ENCODE results near the gene CLPSL1. TPM values are rescaled to one million over a fixed set of nuclear protein-coding genes. Genes with fewer than 3 reads are reported as not detected.

The CLPSL1 gene
- not detected in 5 replicates for total RNA-seq (2022; extraction: Qiagen RNA extraction; ENCODE audit: low read depth)

GRCh38 chr6:35780719-35781118, at the start of gene CLPSL1:
CLPSL1 (plus strand) TSS chr6:35781019; CDS start chr6:35781111, 92 bp downstream.

DNA sequence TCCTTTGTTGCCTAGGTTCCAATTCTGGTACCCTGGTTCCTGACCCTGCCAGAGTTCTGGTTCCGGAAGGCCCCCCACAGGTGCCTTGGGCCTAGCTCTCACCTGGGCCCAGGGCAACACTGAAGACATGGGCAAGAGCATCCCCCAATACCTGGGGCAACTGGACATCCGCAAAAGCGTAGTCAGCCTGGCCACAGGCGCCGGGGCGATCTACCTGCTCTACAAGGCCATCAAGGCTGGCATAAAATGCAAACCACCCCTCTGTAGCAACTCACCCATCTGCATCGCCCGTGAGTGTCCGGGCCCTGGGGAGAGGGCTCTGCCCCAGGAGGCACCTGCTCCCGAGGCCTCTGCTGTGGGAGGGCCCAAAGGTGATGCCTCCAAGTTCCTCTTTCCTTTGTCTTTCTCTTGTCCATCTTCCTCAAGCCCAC, 43.8 kb upstream of the CLPSL1 start, which contains the start of gene ARMC12:
Gene ARMC12, plus strand, starts transcription at position 51 of the 431 bp plus-strand sequence. Its CDS starts 77 bp downstream, at position 128.

GRCh38 chr6:35776364-35777215, 4.2 kb upstream of the CLPSL1 start, which contains the start of gene CLPSL2:
CLPSL2 (plus strand) TSS chr6:35776598; CDS start chr6:35776619, 21 bp downstream.

GRCh38 chr6:35804996-35805736, 24.3 kb downstream of the CLPSL1 start, which contains the start of gene LHFPL5:
LHFPL5 (plus strand) TSS chr6:35805352; CDS start chr6:35805671, 319 bp downstream.

Other genes starting within 250 kb of the CLPSL1 start
- 9.2 to 11.2 TPM (median 10.6 TPM) in 5 replicates for gene FKBP5, start 92.1 kb upstream of the CLPSL1 start, total RNA-seq (2022; extraction: Qiagen RNA extraction; ENCODE audit: low read depth)
- gene ARMC12, start 44.0 kb upstream of the CLPSL1 start, total RNA-seq (2022; extraction: Qiagen RNA extraction; ENCODE audit: low read depth): 0.18 to 0.40 TPM (median 0.24 TPM) in 5 replicates
- 0.38 to 0.76 TPM (median 0.57 TPM) in 4 of 5 replicates, not detected in the other for gene CLPSL2, start 4.4 kb upstream of the CLPSL1 start, total RNA-seq (2022; extraction: Qiagen RNA extraction; ENCODE audit: low read depth)
- not detected in 5 replicates for gene CLPS, start 16.3 kb downstream of the CLPSL1 start, total RNA-seq (2022; extraction: Qiagen RNA extraction; ENCODE audit: low read depth)
- gene LHFPL5, start 24.3 kb downstream of the CLPSL1 start, total RNA-seq (2022; extraction: Qiagen RNA extraction; ENCODE audit: low read depth): 0.11 to 0.34 TPM (median 0.16 TPM) in 4 of 5 replicates, not detected in the other
- gene SRPK1, start 140.1 kb downstream of the CLPSL1 start, total RNA-seq (2022; extraction: Qiagen RNA extraction; ENCODE audit: low read depth): 31.0 to 43.0 TPM (median 38.3 TPM) in 5 replicates
- not detected in 5 replicates for gene SLC26A8, start 243.6 kb downstream of the CLPSL1 start, total RNA-seq (2022; extraction: Qiagen RNA extraction; ENCODE audit: low read depth)
- gene MAPK14, start 246.8 kb downstream of the CLPSL1 start, total RNA-seq (2022; extraction: Qiagen RNA extraction; ENCODE audit: low read depth): 21.4 to 29.0 TPM (median 26.0 TPM) in 5 replicates